Epithelial cell of esophagus (primary cell): Measurements from ENCODE around the gene CFAP100.

Experiments
- DNase-seq: peaks from one replicate; pipeline ENCODE4 v3.0.0; 2010; ENCODE audit warnings: low read depth
- H3K4me3 ChIP-seq: 2 replicates; pipeline ENCODE4 v1.5.1; 2011; ENCODE audit warnings: mild to moderate bottlenecking, low read length, control low read depth
- CTCF ChIP-seq: IDR thresholded peaks from 2 replicates; pipeline ENCODE4 v1.5.1; 2011; ENCODE audit warnings: low read depth, mild to moderate bottlenecking, low read length, control low read depth, inconsistent platforms; ENCODE audit not compliant: insufficient read depth; ENCODE audit errors: missing control alignments

The CFAP100 gene

GRCh38 chr3:126389794-126390146 lies 4.9 kb upstream of the CFAP100 start:
- H3K4me3 ChIP-seq = no peak overlapping the region
- TF ChIP-seq CTCF = no peak
- no peak for DNase-seq

DNA sequence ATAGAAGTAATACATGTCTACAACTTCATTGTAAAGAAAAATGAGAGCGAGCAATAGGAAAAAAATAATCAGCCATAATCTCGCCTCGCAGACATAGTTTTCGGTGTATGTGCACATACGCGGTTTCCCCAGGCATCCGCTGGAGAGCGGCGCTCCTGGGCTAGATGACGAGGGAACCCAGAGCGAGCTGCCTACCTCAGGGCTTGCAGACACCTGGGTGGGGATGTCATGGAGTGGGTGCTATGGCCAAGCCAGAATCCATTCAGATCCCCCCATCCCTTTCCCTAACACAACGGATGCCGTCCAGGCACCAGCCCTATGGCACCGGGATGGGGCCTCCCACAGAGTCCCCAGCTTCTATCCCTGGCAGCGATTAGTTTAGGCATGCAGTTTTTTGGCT lies 4.5 kb upstream of the CFAP100 start:
- DNase-seq = no peak
- H3K4me3 ChIP-seq = no peak overlapping the region
- no peak for TF ChIP-seq CTCF

DNA sequence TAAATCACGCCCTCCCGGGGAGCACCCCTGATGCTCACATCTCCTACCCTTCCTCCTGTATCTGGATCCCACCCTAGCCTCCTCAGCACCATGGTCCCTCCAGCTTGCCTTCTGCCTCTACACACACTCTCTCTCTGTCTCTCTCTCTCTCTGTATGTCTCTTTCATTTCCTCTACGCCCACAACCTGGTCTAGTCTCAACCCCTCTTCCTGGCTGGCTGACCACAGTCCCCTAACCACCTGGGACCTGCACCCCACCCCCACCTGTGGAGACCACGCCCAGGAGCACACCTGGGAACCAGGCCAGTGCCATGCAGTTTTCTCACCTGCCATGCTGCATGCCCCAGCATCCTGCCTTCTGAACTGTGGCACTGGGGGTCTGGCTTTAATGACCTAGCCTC lies 4.0 kb upstream of the CFAP100 start:
- H3K4me3 ChIP-seq = no peak overlapping the region
- TF ChIP-seq CTCF = no peak
- DNase-seq = no peak

DNA sequence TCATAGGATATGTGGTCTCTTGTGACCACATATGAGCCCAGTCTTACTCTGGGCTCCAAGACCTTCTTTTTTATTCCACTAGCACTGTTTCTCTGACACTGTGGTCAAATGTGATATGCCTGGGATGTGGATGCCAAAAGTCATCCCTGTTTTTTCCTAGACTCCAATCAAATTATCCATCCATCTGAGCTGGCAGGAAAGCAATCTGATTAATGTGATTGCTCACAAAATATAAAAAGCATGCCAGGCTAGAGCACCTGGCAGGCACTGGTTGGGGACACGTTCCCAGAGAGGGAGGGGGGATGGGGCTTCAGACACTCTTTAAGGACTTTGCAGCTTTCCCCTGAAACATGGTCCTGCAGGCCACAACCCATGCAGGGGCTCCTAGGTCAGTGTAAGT lies 3.1 kb upstream of the CFAP100 start:
- TF ChIP-seq CTCF = no peak

GRCh38 chr3:126392246-126392645 lies 2.5 kb upstream of the CFAP100 start:
- TF ChIP-seq CTCF = no peak
- no peak for DNase-seq
- no peak overlapping the region for H3K4me3 ChIP-seq

More for the DNA sequence above, 3.1 kb upstream of the CFAP100 start:
- DNase-seq = no peak
- H3K4me3 ChIP-seq = no peak overlapping the region

DNA sequence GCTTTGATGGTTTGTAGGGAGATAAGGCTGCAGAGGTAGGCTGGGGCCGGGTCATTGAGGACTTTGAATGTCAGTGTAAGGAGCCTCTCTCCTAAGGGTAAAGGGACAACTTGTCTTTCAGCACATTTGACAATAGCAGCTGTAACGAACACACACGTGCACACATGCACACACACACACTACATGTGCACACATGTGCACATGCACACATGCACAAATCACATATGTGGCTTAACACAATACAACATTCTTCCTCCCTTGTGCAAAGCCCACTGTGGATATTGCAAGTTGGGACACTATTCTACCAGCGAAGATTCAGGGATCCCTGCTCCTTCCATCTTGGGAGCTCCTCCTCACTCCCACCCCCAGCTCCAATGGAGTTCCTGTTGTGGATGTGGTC lies 1.1 kb upstream of the CFAP100 start:
- no peak overlapping the region for H3K4me3 ChIP-seq
- no peak for TF ChIP-seq CTCF
- DNase-seq = no peak

GRCh38 chr3:126394977-126395321 lies 240 bp downstream of the CFAP100 start:
- TF ChIP-seq CTCF = no peak
- DNase-seq = no peak
- H3K4me3 ChIP-seq = no peak overlapping the region
